ENCODE measurements around the gene STX11. TPM values are rescaled to one million over a fixed set of nuclear protein-coding genes. Genes with fewer than 3 reads are reported as not detected.

Gene STX11
- total and polyA plus RNA-seq, 2 experiments from 2014 or later = 1.1 to 2.2 TPM

DNA sequence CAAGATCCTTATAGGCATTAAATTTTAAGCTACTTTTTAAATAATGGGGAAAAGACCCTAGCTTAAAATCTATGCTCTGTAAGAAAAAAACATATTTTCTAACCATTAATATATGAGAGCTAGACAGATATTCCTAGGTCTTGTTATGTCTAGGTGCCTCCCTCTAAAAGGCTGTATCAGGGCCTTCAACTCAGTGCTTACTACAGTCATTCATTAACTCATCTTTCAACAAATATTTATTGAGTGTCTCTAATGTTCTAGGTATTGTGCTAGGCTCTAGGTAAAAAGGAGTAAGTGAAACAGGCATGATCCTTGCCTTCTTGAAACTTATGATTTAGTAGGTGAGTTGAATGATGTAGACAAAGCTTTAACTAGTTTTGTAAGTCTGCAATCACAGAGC, 6.4 kb upstream of the STX11 start:
- Histone ChIP-seq H3K4me3 (no peak overlapping the region), H3K27me3 (replicated peaks; ENCODE audit: insufficient read depth) (no peaks in the 10 kb centered on the region), H3F3A (ENCODE audit: insufficient read depth) (peaks cover 10% of the 10 kb centered on the region; the same call in 1 of the 2 replicates), H4K20me1 (ENCODE audit: insufficient read depth) (no peaks in the 10 kb centered on the region), H3K4me1 (ENCODE audit: insufficient read depth) (no peaks in the 10 kb centered on the region), H3K79me2 (ENCODE audit: insufficient read depth) (no peaks in the 10 kb centered on the region), H3K9me2 (ENCODE audit: insufficient read depth) (no peaks in the 10 kb centered on the region), H3K27ac (no peak overlapping the region), H3K9ac (no peak overlapping the region), H3K4me2 (ENCODE audit: unreplicated experiment) (no peak overlapping the region), H3K36me3 (ENCODE audit: low read depth) (no peaks in the 10 kb centered on the region), H2AFZ (no peak overlapping the region), H3K9me3 (ENCODE audit: low read depth) (no peaks in the 10 kb centered on the region)
- TF ChIP-seq EZH2phosphoT487 (IDR thresholded peaks at IDR 0.05; ENCODE audit: insufficient read depth, low read depth) (no peak), EZH2 (IDR thresholded peaks at IDR 0.05; ENCODE audit: insufficient read depth, poor library complexity, severe bottlenecking) (no peak)
- DNase-seq = no peak
- in situ Hi-C loops (cut with MboI) = no loop called here

GRCh38 chr6:144144996-144145395, 5.3 kb upstream of the STX11 start:
- no peak for TF ChIP-seq EZH2phosphoT487 (IDR thresholded peaks at IDR 0.05; ENCODE audit: insufficient read depth, low read depth)
- H3K9ac ChIP-seq = no peak overlapping the region

DNA sequence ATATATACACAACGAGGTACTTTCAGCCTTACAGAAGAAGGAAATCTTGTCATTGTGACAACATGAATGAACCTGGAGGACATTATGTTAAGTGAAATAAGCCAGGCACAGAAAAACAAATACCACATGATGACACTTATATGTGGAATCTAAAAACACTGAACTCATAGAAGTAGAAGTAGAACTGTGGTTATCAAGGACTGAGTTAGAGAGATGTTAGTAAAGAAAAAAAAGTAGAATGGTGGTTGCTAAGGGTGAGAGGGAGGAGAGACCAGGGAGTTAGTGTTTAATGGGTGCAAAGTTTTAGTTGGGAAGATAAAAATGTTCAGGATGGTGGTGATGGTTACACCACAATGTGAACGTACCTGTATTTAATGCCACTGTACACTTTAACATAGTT, 4.8 kb upstream of the STX11 start:
- Histone ChIP-seq H2AFZ (no peak overlapping the region), H3K4me1 (ENCODE audit: insufficient read depth) (no peaks in the 10 kb centered on the region), H3K4me2 (ENCODE audit: unreplicated experiment) (no peak overlapping the region), H3F3A (ENCODE audit: insufficient read depth) (peaks cover 10% of the 10 kb centered on the region; the same call in 1 of the 2 replicates), H3K36me3 (ENCODE audit: low read depth) (no peaks in the 10 kb centered on the region), H4K20me1 (ENCODE audit: insufficient read depth) (no peaks in the 10 kb centered on the region), H3K9me2 (ENCODE audit: insufficient read depth) (no peaks in the 10 kb centered on the region), H3K79me2 (ENCODE audit: insufficient read depth) (no peaks in the 10 kb centered on the region), H3K9me3 (ENCODE audit: low read depth) (no peaks in the 10 kb centered on the region), H3K9ac (no peak overlapping the region), H3K4me3 (no peak overlapping the region), H3K27me3 (replicated peaks; ENCODE audit: insufficient read depth) (no peaks in the 10 kb centered on the region), H3K27ac (no peak overlapping the region)
- WGBS, 2 experiments (ENCODE audit: low coverage in 1 of 2, low lambda C conversion rate in 2 of 2, missing lambda C conversion rate in 2 of 2) = 52 to 53% methylated on average over 2 of the region's 2 CpGs
- in situ Hi-C loops (cut with MboI) = no loop called here
- TF ChIP-seq EZH2phosphoT487 (IDR thresholded peaks at IDR 0.05; ENCODE audit: insufficient read depth, low read depth) = no peak
- TF ChIP-seq EZH2 (IDR thresholded peaks at IDR 0.05; ENCODE audit: insufficient read depth, poor library complexity, severe bottlenecking) = no peak
- DNase-seq = no peak

More at GRCh38 chr6:144144996-144145395, 5.3 kb upstream of the STX11 start:
- no peaks in the 10 kb centered on the region for H4K20me1 ChIP-seq (ENCODE audit: insufficient read depth)
- 95% methylated on average over 1 of the region's 1 CpG for WGBS, 2 experiments (ENCODE audit: low coverage in 1 of 2, low lambda C conversion rate in 2 of 2, missing lambda C conversion rate in 2 of 2)
- H3K36me3 ChIP-seq (ENCODE audit: low read depth) = no peaks in the 10 kb centered on the region
- in situ Hi-C loops (cut with MboI) = no loop called here
- H3K4me1 ChIP-seq (ENCODE audit: insufficient read depth) = no peaks in the 10 kb centered on the region
- H3K4me2 ChIP-seq (ENCODE audit: unreplicated experiment) = no peak overlapping the region
- no peak overlapping the region for H2AFZ ChIP-seq
- H3F3A ChIP-seq (ENCODE audit: insufficient read depth) = peaks cover 10% of the 10 kb centered on the region; the same call in 1 of the 2 replicates
- H3K27ac ChIP-seq = no peak overlapping the region
- no peaks in the 10 kb centered on the region for H3K9me2 ChIP-seq (ENCODE audit: insufficient read depth)
- no peak for DNase-seq
- no peak overlapping the region for H3K4me3 ChIP-seq
- H3K79me2 ChIP-seq (ENCODE audit: insufficient read depth) = no peaks in the 10 kb centered on the region
- H3K9me3 ChIP-seq (ENCODE audit: low read depth) = no peaks in the 10 kb centered on the region
- no peaks in the 10 kb centered on the region for H3K27me3 ChIP-seq (replicated peaks; ENCODE audit: insufficient read depth)

- Histone ChIP-seq H3K27ac (no peak overlapping the region), H3K4me3 (no peak overlapping the region), H3K36me3 (ENCODE audit: low read depth) (no peaks in the 10 kb centered on the region), H3K79me2 (ENCODE audit: insufficient read depth) (no peaks in the 10 kb centered on the region), H3K9me2 (ENCODE audit: insufficient read depth) (no peaks in the 10 kb centered on the region), H2AFZ (no peak overlapping the region), H3K27me3 (replicated peaks; ENCODE audit: insufficient read depth) (no peaks in the 10 kb centered on the region), H4K20me1 (ENCODE audit: insufficient read depth) (no peaks in the 10 kb centered on the region), H3K4me1 (ENCODE audit: insufficient read depth) (no peaks in the 10 kb centered on the region), H3F3A (ENCODE audit: insufficient read depth) (peaks cover 10% of the 10 kb centered on the region; the same call in 1 of the 2 replicates), H3K9me3 (ENCODE audit: low read depth) (no peaks in the 10 kb centered on the region), H3K9ac (no peak overlapping the region), H3K4me2 (ENCODE audit: unreplicated experiment) (no peak overlapping the region)
- in situ Hi-C loops (cut with MboI) = no loop called here
- DNase-seq = peak; percentile 19
- WGBS, 2 experiments (ENCODE audit: low coverage in 1 of 2, low lambda C conversion rate in 2 of 2, missing lambda C conversion rate in 2 of 2) = 65 to 66% methylated on average over 4 of the region's 4 CpGs
- TF ChIP-seq EZH2phosphoT487 (IDR thresholded peaks at IDR 0.05; ENCODE audit: insufficient read depth, low read depth) (no peak), EZH2 (IDR thresholded peaks at IDR 0.05; ENCODE audit: insufficient read depth, poor library complexity, severe bottlenecking) (no peak)
Observed at GRCh38 chr6:144148886-144149285, 1.4 kb upstream of the STX11 start.

DNA sequence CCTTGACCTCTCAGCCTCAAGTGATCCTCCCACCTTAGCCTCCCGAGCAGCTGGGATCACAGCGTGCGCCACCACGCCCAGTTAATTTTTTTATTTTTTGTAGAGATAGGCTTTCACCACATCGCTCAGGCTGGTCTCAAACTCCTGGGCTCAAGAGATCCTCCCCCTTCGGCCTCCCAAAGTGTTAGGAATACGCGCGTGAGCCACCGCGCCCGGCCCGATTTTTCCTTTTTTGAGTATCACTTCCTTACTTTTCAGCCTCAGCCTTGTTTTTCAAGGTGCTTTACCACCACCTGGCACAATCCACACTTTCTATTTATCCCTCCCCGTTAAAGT, 791 bp upstream of the STX11 start:
- Histone ChIP-seq H3K9ac (0 out of 2 replicates have a peak overlapping the region, but pooled peaks have one; percentile 60), H3F3A (ENCODE audit: insufficient read depth) (peaks cover 10% of the 10 kb centered on the region; the same call in 1 of the 2 replicates), H3K9me2 (ENCODE audit: insufficient read depth) (no peaks in the 10 kb centered on the region), H3K36me3 (ENCODE audit: low read depth) (no peaks in the 10 kb centered on the region), H3K4me1 (ENCODE audit: insufficient read depth) (no peaks in the 10 kb centered on the region), H3K4me2 (ENCODE audit: unreplicated experiment) (peak overlapping the region; percentile 80), H3K9me3 (ENCODE audit: low read depth) (no peaks in the 10 kb centered on the region), H3K27ac (no peak overlapping the region), H3K4me3 (peak overlapping the region; percentile 83), H2AFZ (peak overlapping the region; percentile 89), H4K20me1 (ENCODE audit: insufficient read depth) (no peaks in the 10 kb centered on the region), H3K79me2 (ENCODE audit: insufficient read depth) (no peaks in the 10 kb centered on the region), H3K27me3 (replicated peaks; ENCODE audit: insufficient read depth) (no peaks in the 10 kb centered on the region)
- WGBS, 2 experiments (ENCODE audit: low coverage in 1 of 2, low lambda C conversion rate in 2 of 2, missing lambda C conversion rate in 2 of 2) = 52 to 67% methylated on average over 14 of the region's 14 CpGs
- DNase-seq = no peak
- no peak for TF ChIP-seq EZH2 (IDR thresholded peaks at IDR 0.05; ENCODE audit: insufficient read depth, poor library complexity, severe bottlenecking)
- in situ Hi-C loops (cut with MboI) = no loop called here

Measured in GM23248 (cell line).